Jurkat, Clone E6-1 (cell line): ENCODE data around the gene TNFAIP8L3.

Experiments used
- DNase-seq: peaks from one replicate; pipeline ENCODE4 v3.0.0-alpha.2; 2011; ENCODE audit warnings: low read depth, low spot score
- H3K4me3 ChIP-seq: 2 replicates; pipeline ENCODE4 v1.5.1; 2011; ENCODE audit warnings: mild to moderate bottlenecking, low read length, control low read depth, moderate library complexity

TNFAIP8L3 gene

DNA sequence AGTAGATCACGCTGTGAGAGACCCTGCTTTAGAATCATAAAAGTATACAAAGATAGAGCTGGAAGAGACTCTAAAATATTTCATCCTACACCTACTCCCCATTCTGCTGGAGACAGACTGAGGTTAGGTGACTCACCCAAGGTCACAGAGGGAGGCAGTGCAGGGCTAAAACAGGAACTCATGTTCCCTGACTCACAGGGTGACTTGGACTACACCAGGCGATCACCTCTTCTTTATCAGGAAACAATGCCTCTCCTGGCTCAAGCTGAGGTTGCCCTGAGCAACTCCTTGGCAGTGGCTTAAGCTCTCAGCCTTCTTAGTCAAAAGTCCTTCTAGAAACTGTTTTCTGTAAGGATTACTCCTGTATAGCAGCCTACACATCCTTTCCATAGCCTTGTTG lies 26.4 kb upstream of the TNFAIP8L3 start:
- DNase-seq, result no peak
- H3K4me3 ChIP-seq, result no peak overlapping the region

DNA sequence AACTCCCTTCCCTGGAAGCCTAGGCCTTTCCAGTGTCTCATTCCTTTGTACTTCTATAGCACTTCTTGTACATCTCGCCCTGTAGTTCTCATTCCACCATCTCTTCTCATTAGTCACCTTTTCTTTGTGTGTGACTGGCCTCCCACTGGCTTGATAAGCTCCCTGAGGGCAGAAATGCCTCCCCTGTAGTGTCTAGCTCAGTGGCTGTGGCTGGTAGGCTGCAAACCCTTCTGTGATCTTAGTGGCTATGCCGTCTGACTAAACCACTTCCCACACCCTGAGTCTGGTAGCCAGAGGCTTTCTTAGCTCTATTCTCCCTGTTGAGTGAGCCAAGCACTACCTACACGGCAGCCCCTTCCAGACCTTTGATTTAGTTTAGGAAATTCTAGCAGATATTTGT lies 24.4 kb upstream of the TNFAIP8L3 start:
- DNase-seq, result no peak

DNA sequence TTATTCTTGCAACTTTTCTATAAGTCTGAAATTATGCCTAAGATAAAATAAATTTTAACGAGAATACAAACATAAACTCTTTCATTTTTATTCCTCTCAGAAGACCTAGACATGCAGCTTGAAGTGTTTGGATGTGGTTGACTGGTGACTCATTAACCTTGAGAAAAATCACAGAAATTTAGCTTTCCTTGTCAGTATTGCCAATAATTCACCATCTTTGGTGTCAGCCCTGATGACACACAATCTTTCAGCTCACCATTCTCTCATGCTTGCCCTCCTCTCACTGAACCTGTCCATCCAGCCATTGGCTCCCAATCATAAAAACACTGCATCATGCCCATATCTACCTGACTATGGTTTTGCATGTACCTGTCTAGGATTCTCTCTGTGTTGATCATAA lies 22.6 kb upstream of the TNFAIP8L3 start:
- no peak for DNase-seq

More for the DNA sequence above, 24.4 kb upstream of the TNFAIP8L3 start:
- no peak overlapping the region for H3K4me3 ChIP-seq

DNA sequence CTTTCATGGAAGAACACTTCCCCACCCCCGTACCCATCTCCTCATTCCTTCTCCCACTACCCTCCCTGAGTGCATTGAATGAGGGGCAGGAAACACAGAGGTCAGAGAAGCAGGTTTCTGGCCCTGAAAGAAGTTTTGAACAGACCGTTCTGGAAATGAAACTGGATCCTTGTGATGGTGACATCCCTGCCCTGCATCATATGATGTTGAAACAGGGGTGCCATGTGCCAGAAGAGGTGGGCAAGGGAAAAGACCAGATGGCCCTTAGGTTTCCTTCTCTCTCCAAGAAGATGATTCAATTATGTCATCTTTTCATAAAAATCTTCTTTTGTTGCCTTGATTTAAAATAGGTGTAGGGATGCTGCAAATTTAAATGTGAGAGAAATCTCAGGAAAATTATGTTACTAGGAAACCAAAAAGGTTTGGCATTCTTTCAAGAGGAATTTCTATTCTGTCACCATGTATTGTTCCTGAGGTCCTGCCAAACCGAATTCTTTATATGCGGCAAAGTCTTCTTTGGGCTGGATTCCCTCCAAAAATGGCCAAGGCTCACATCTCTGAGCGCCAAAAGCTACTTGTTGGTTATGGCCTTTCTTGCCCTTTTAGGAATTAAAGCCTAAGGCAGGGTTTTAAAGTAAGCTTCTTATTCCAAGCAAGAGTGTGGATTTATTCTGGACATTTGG lies 19.9 kb upstream of the TNFAIP8L3 start:
- no peak overlapping the region for H3K4me3 ChIP-seq
- DNase-seq, result no peak

More for the DNA sequence above, 22.6 kb upstream of the TNFAIP8L3 start:
- H3K4me3 ChIP-seq, result no peak overlapping the region

DNA sequence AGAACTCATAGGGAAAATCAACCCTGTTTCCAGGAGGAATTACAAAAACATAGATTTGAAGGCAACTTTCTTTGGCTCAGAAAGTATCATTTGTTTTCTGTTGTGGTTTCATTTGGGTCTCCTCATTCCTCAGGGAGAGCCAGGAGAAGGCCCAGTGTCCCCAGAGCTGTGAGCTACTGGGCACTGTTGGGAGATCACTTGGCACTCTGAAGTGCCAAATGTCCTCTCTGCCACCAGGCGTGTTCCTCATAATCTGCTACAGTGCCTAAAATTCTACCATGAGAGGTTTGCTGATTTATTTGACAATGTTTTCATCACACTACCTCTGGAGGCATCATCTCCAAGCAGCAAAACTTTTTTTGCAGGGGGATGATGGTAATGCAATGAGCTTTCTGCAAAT lies 17.4 kb upstream of the TNFAIP8L3 start:
- no peak overlapping the region for H3K4me3 ChIP-seq
- DNase-seq, result no peak

DNA sequence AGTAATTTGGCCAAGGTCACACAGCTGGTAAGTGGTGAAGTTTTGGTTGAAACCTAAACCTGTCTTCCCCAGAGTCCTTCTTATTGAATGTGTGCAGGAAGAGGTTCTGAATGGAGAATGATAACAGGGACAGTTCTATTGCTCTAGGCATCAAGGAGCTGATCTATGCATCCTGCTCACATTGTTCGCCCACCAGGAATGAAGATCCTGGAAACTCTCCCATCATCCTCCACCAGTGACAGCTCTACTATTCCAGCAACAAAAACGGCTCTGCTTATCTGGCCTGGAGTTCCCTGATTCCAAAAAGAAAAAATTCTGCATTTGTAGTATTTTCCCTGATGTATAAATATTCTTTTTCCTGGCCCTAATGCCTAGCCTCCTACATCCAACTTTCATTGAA lies 16.4 kb upstream of the TNFAIP8L3 start:
- H3K4me3 ChIP-seq, result no peak overlapping the region
- no peak for DNase-seq

DNA sequence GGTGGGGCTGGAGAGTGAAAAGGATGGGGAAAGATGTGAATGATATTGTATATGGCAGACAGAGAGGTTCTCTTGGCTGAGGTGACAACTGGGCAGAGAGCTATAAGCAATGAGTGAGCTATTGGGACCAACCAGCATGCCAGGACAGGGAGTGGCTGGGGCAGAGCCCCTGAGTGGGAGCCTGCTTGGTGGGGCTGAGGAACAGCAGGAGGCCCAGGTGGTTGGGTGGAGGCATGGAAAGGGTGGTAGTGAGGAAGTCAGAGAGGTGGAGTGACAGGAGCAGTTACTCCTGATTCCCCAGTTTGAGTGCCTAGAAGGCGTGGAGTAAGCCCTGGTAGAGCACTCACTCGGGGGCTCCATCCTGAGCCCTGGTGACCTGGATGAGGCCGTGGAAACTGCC lies 15.5 kb upstream of the TNFAIP8L3 start:
- no peak for DNase-seq
- no peak overlapping the region for H3K4me3 ChIP-seq

DNA sequence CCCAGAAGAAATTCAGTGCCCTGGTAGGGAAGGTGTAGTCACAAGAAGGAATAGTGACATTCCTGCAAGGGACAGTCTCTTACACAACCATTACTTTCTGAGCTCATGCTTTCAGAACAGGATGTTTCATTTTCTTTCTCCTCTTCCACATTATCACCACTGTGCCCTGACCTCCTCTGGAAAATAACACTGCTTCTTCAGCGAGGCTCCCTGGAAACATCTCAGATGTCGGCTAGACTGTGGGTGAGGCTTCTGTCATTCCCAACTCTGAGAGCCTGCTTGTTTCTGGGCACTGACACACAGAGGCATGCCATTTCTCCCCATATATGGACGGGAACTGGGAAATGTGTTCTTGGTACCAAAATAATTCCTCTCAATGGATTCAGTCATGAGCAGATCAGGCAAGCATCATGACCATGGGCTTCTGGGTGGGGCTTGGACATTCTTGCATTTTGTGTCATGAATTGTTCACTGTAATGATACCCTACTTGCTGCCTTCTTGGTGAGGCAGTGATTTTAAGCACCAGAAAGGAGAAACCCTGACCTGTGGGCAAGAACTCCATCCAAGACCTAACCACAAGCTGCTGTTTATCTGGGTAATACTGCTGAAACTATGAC lies 14.3 kb upstream of the TNFAIP8L3 start:
- DNase-seq, result no peak

DNA sequence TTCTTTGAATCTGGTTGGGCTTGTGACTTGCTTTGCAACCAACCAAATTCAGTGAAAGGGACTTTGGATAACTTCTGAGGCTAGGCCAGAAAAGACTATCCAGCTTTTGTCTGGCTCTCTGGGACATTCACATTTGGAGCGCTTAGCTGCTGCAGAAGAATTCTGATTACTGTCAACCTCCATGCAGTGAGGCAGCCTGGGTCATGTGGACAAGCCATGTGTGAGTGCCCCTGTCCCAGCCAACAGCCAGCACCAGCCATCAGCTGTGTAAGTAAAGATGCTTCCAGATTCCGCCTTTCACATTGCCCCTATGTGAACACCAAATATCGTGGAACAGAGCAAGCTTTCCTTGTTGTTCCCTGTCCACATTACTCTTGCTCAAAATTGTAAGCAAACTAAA lies 12.9 kb upstream of the TNFAIP8L3 start:
- H3K4me3 ChIP-seq, result no peak overlapping the region
- no peak for DNase-seq

More for the DNA sequence above, 14.3 kb upstream of the TNFAIP8L3 start:
- no peak overlapping the region for H3K4me3 ChIP-seq

DNA sequence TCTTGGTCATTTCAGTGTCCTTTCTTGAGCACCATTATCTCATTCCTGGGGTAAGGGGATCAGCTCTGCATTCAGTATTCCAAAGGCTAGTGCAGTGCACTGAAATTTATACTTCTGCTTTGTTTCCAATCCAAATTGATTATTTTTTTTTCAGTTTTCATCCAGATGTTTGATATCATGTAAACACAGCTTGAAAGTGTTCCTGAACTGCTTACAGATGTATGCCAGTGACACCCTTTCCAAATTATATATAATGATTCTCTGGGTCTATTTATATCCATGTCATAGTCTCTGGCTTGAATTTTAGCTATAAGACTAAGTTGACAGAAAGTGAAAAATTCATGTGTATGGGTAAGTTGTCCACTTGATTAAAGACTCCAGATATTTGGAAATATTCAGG lies 11.8 kb upstream of the TNFAIP8L3 start:
- no peak for DNase-seq
- H3K4me3 ChIP-seq, result no peak overlapping the region

DNA sequence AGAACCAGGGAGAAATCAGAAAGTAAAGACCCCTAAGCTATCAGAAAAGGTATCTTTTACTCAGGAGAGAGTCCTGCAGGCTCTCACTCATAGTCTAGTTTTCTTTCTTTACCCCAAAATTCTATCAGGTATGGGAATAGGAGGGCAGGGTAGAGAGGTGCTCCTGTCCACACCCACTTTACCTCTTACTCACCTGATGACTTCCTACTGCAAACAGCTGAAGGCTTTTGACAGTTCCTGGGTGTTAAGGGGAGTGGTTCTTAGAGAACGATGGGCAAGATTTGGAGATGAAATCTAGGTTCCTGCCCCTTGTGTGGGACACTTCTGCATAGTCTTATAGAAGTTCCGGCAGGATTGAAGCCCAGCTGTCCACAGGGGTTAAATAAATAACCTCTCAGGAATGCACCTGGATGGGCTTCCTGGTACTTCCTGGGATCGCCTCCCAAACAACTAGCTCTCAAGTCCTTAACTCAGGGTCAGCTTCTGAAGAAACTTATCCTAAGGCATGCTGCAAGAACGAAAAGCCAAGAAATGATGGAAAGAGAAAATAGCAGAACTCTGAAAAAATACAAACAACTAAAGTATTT lies 10.8 kb upstream of the TNFAIP8L3 start:
- no peak for DNase-seq
- H3K4me3 ChIP-seq, result no peak overlapping the region

DNA sequence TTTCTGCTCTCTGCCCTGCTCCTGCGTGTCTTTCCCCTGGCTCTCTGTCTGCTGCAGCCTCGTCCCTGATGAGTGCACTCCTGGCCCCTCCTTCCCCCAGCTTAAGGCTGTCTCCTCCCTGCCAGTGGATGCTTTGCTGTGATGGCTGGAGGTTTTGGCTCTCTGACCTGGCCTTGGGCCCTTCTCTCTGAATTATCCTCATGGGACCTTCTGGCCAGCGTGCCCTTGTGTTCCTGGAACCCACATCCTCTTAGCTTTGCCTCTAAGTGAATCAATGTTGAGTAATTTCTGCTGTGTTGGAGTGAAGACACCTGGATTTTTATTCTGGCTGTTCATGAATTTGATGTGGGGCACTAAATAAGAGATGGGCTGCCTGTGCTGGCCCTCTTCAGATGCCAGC lies 9.8 kb upstream of the TNFAIP8L3 start:
- DNase-seq, result no peak
- no peak overlapping the region for H3K4me3 ChIP-seq

DNA sequence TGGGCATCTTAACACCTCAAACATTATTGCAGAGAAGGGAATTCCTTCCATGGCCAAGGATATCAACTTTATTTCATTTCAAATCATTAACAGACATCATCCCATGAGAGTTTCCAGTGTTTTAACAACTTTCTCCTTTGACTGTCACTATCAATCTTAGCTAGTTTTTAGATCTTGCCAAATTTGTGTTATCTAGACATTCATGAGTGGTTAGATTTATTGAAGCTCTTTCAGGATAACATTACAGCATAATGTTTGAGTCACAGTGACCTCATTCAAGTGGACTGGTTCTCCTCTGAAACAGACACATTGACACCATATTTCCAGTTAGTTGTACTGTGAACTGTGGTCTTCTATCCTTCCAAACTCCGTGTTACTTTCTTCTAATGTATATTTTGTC lies 8.6 kb upstream of the TNFAIP8L3 start:
- no peak overlapping the region for H3K4me3 ChIP-seq
- no peak for DNase-seq

DNA sequence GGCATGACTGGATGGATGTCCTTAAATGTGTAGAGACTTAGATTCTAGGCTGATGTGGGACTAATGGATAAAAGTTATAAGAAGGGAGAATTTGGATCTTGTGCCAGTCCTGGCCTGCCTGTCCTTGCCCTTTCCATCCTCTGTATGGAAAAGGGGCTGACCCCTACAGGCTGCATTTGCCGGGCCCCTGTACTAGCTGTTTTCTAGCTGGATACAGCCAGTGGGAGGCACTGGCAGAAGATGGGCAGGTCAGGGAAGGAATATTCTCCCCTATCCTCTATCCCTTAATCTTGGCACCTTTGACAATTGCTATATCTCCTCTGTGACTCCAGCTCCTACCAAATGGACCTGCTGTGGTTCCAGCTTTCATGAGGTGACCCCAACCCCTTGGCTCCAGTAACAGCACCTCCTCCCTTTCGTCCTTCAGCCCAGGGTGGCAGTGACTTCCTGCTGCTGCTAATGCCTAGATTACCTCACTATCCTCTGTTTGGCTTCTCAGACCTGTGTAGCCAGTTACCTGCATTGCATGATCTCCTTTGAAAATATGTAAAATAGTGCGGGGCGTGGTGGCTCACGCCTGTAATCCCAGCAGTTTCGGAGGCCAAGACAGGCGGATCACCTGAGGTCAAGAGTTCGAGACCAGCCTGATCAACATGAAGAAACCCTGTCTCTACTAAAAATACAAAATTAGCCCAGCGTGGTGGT lies 6.2 kb upstream of the TNFAIP8L3 start:
- DNase-seq, result no peak
- no peak overlapping the region for H3K4me3 ChIP-seq

DNA sequence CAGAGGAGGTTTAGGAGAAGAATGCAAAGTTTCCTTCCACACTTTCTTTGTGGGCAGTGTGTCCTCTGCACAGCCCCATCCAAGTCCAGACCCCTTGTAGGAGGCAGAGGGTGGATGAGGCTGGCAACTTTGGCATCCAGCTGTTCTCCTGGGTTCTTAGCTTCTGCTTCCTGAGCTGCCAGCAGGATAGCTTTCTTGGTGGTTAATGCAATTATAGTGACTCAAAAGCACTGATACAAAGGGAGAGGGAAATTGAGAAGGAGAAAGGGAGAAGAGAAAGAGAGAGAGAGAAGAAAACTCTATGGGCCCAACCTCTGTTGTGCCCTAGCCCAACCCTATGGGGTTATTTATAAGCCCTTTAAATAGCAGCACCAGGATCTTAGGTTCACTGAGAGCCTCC lies 4.5 kb upstream of the TNFAIP8L3 start:
- H3K4me3 ChIP-seq, result no peak overlapping the region
- no peak for DNase-seq

DNA sequence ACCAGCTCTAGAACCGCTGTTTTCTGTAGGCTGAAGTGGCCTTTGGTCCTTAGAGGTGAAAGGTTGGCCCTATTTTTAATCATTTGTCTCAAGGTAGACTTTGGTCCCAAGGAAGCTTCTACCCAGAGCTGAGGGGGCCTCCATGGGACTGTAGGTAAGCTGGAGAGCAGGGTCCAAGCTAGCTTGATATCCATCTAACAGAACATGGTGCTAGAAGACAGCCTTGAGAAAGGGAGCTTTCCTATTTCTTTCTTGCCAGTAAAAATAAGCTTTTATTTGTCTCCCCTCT lies 3.6 kb upstream of the TNFAIP8L3 start:
- DNase-seq, result no peak
- H3K4me3 ChIP-seq, result no peak overlapping the region

DNA sequence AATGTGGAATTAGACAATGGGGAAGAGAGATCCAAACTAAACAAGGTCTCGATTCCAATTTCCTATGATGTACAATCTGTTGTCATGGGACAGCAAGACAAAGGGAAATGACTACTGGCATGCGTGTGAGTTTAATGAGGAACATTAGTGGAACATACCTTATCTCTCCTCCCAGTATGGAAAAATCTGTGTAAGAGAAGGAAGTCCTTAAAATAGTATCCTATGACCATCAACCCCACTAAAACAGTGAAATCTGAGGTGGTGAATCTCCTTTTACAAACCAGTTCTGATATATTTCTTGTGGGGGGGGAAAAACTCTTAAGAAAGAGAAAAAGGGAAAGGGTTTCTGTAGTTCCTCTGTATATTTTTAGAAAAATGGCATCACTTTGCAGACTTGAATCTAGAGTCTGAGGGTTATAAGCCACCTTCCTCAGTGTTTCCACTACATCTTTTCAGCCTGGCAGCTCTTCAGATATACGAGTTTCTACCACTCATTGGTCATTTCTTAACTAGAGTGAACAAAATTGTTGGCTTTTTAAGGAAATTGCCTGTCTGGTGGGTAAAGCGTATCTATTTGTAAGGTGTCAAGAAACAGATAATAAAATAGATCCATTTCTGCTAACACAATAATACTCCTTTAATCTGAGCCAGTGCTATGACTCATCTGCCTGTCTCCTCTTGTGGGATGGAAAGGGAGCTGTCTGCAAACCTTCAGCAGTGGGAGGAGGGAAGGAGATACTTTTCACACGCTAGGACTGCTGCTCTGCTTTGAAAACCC lies 3.0 kb upstream of the TNFAIP8L3 start:
- DNase-seq, result no peak
- H3K4me3 ChIP-seq, result no peak overlapping the region

DNA sequence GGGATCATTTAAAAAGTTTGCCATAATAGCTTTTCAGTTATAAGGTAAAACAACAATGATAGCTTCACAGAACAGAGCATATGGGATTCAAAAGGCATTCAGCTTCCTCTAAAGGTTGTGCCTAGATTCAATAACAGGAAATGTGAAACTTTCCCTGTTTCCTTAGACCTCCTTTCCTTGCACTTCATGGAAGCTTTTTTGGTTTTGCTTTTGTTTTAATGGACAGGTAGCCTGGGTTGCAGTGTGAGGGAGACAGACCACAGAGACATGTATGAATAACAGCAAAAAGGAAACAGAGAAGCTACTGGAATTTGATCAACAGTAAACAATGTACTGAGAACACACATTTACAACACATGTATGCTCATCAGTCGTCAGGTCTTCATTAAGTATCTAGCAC lies 2.3 kb upstream of the TNFAIP8L3 start:
- no peak for DNase-seq
- no peak overlapping the region for H3K4me3 ChIP-seq

DNA sequence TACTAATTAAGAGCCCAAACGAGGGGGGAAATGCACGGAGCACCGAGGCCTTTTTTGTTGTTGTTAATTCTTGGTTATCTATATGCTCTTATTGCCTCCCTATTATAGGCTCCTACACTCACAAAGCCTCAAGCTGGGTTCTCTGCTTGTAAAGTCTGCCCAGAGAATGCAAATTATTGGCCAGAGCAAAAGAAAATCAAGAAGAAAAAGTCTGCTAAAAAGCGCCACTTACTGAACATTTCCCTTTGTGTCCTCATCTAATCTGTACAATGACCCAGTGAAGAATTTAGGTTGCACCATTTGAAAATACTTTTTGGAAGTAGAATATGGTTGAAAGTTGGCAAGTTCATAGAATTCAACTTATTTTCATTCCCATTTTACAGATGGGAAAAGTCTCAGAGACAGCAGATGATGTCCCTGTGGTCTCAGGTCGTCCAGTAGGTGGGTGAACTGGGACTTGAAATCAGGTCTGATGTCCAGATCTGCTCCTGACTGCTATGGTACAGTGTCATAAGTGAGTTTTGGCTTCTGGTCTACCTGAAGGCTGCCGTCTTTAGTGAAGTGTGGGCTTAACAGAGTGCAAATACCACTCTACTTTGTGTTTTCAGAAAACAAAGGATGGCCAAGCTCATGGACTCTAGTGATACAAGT lies 1.1 kb upstream of the TNFAIP8L3 start:
- no peak for DNase-seq

More for the DNA sequence above, 1.1 kb upstream of the TNFAIP8L3 start:
- H3K4me3 ChIP-seq, result no peak overlapping the region
